Spleen (tissue), 7 donors: ENCODE data around the gene TNPO3.

Experiments used
- POLR2A ChIP-seq, 3 donors: fragments of 450-650 bp; IDR thresholded peaks; one replicate each; pipeline ENCODE4 v1.5.1; 2017; ENCODE audit warnings: antibody characterized with exemption in 3 of 3, mild to moderate bottlenecking in 1 of 3
- POLR2AphosphoS5 ChIP-seq, 3 donors: sonication (generic); formaldehyde crosslinking; IDR thresholded peaks; one replicate each; pipeline ENCODE4 v1.5.1; 2017; ENCODE audit warnings: antibody characterized with exemption in 3 of 3
- TF ChIP-seq, protein P1 (sequence below), 11 experiments: fragments of 200-600 bp in 7 of 11; fragments of 450-650 bp in 4 of 11; sonication (generic) in 4 of 11; IDR thresholded peaks in 8 of 11; conservative IDR thresholded peaks in 3 of 11; 1 replicate in 7 of 11; 2 replicates in 4 of 11; pipeline versions ENCODE4 v1.4.0 to v1.8.0; 2016 to 2021; ENCODE audit warnings: antibody characterized with exemption in 11 of 11, inconsistent platforms in 4 of 11, mild to moderate bottlenecking in 1 of 11
- donor health status: DM: no; HTN: no; CAD: no; lungs with moderate emphysema.
- donor health status: DM: no; HTN: no; CAD: no.
- donor health status: DM: no; HTN: no; CAD: no.

DNA sequence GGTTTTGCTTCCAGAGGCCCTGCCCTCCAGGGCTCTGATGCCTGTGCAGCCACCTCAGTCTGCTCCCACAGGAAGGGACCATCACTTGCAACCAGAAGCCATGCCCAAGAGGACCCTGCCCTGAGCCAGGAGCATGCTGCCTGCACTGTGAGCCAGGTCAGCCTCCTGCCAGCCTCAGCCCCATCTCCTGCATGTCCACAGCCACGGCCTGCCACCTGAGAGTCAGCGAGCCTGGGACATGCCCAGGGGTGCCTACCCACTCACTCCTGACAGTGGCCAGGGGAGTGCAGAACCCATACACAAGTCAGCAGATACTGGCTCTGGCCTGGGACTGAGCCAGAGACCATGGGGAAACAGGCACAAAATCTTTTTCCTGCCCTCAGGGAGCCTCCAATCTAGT, 137.8 kb downstream of the TNPO3 start:
- TF ChIP-seq, protein P1, sequence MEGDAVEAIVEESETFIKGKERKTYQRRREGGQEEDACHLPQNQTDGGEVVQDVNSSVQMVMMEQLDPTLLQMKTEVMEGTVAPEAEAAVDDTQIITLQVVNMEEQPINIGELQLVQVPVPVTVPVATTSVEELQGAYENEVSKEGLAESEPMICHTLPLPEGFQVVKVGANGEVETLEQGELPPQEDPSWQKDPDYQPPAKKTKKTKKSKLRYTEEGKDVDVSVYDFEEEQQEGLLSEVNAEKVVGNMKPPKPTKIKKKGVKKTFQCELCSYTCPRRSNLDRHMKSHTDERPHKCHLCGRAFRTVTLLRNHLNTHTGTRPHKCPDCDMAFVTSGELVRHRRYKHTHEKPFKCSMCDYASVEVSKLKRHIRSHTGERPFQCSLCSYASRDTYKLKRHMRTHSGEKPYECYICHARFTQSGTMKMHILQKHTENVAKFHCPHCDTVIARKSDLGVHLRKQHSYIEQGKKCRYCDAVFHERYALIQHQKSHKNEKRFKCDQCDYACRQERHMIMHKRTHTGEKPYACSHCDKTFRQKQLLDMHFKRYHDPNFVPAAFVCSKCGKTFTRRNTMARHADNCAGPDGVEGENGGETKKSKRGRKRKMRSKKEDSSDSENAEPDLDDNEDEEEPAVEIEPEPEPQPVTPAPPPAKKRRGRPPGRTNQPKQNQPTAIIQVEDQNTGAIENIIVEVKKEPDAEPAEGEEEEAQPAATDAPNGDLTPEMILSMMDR (IDR thresholded peaks at IDR 0.05 in 8 of 11, conservative IDR thresholded peaks at IDR 0.05 in 3 of 11), result no peak
- no peak for TF ChIP-seq POLR2A (IDR thresholded peaks at IDR 0.05)
- no peak for TF ChIP-seq POLR2AphosphoS5 (IDR thresholded peaks at IDR 0.05)
